Spleen (tissue), 7 donors: ENCODE results near the gene DCBLD2.

Source experiments
- POLR2A ChIP-seq, 3 donors: fragments of 450-650 bp; IDR thresholded peaks; one replicate each; pipeline ENCODE4 v1.5.1; 2017; ENCODE audit warnings: antibody characterized with exemption in 3 of 3, mild to moderate bottlenecking in 1 of 3
- TF ChIP-seq, protein P1 (sequence below), 11 experiments: fragments of 200-600 bp in 7 of 11; fragments of 450-650 bp in 4 of 11; sonication (generic) in 4 of 11; IDR thresholded peaks in 8 of 11; conservative IDR thresholded peaks in 3 of 11; 1 replicate in 7 of 11; 2 replicates in 4 of 11; pipeline versions ENCODE4 v1.4.0 to v1.8.0; 2016 to 2021; ENCODE audit warnings: antibody characterized with exemption in 11 of 11, inconsistent platforms in 4 of 11, mild to moderate bottlenecking in 1 of 11
- donor health status: DM: no; HTN: no; CAD: no; lungs with moderate emphysema.
- donor health status: DM: no; HTN: no; CAD: no.
- donor health status: DM: no; HTN: no; CAD: no.

GRCh38 chr3:98772022-98772421, 129.5 kb downstream of the DCBLD2 start:
- TF ChIP-seq POLR2A (IDR thresholded peaks at IDR 0.05), result no peak
- TF ChIP-seq, protein P1, sequence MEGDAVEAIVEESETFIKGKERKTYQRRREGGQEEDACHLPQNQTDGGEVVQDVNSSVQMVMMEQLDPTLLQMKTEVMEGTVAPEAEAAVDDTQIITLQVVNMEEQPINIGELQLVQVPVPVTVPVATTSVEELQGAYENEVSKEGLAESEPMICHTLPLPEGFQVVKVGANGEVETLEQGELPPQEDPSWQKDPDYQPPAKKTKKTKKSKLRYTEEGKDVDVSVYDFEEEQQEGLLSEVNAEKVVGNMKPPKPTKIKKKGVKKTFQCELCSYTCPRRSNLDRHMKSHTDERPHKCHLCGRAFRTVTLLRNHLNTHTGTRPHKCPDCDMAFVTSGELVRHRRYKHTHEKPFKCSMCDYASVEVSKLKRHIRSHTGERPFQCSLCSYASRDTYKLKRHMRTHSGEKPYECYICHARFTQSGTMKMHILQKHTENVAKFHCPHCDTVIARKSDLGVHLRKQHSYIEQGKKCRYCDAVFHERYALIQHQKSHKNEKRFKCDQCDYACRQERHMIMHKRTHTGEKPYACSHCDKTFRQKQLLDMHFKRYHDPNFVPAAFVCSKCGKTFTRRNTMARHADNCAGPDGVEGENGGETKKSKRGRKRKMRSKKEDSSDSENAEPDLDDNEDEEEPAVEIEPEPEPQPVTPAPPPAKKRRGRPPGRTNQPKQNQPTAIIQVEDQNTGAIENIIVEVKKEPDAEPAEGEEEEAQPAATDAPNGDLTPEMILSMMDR (IDR thresholded peaks at IDR 0.05 in 8 of 11, conservative IDR thresholded peaks at IDR 0.05 in 3 of 11), result no peak
